Keratinocyte (primary cell): ENCODE results near the gene HS3ST3B1.

ENCODE experiments used
- CTCF ChIP-seq, 3 experiments: IDR thresholded peaks in 1 of 3; conservative IDR thresholded peaks in 1 of 3; optimal IDR thresholded peaks in 1 of 3; 2 replicates in 2 of 3; 3 replicates in 1 of 3; pipeline versions ENCODE3 to v1.5.1; 2011; ENCODE audit warnings: low read length in 3 of 3, mild to moderate bottlenecking in 3 of 3, moderate library complexity in 2 of 3, control low read depth in 1 of 3, inconsistent platforms in 1 of 3; ENCODE audit not compliant: insufficient read depth in 2 of 3; ENCODE audit errors: extremely low read depth in 1 of 3
- EZH2 ChIP-seq: IDR thresholded peaks from one replicate; pipeline ENCODE4 v1.6.1; 2012; ENCODE audit warnings: inconsistent platforms, mild to moderate bottlenecking, low read length, moderate library complexity

GRCh38 chr17:14355556-14355955 lies 54.7 kb downstream of the HS3ST3B1 start:
- TF ChIP-seq EZH2, result no peak
- TF ChIP-seq CTCF (optimal IDR thresholded peaks at IDR 0.05 in 1 of 3, IDR thresholded peaks at IDR 0.05 in 1 of 3, conservative IDR thresholded peaks at IDR 0.05 in 1 of 3; ENCODE audit: extremely low read depth in 1 of 3, insufficient read depth in 2 of 3, low read length in 3 of 3), result no peak
